ENCODE measurements around the gene QPCT.
"Not testable (repeated sequence)": the region's sequence is repeated elsewhere in the genome, so short reads cannot be mapped to it uniquely, and the experiment has no call there.

QPCT gene

DNA sequence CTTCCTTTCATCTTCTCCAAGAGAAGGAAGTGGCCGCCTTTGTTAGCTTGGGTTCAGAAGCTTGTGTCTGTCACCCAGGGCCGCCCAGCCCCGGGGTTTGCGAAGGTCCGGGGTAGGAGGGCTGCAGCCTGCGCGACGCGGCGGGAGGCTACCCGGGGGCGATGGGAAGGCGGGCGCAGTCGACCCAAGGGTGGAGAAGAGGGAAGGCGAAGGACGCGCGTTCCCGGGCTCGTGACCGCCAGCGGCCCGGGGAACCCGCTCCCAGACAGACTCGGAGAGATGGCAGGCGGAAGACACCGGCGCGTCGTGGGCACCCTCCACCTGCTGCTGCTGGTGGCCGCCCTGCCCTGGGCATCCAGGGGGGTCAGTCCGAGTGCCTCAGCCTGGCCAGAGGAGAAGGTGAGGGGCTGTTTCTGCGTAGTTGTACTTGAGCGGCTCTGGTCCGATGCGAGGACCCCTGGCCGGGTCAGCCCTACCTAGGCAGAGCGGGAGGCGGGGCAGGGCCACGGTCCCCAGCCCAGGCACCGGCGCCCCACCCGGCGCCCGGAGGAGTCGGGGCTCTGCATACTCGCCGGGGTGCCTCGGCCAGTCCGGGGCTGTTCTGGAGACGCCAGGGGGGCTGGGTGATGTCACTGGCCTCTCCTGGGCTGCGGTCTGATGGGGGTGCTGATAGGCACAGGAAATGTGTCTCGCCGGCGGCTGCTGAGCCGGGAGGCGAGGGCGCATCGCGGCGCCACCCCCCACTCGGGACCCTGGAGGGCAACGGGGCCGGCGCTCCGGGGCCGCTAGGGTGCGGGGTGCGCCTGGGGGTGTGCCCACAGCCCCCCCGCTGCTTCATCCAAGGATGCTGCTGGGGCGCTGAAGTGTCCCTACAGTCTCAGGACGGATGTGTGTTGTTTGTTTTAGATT is at the start of gene QPCT:
Gene QPCT (plus strand): TSS at position 178 of the 909 bp plus-strand sequence. CDS start 102 bp downstream, at position 280.
- DNase-seq = peak; percentile 6 to 65 (median 26)

DNA sequence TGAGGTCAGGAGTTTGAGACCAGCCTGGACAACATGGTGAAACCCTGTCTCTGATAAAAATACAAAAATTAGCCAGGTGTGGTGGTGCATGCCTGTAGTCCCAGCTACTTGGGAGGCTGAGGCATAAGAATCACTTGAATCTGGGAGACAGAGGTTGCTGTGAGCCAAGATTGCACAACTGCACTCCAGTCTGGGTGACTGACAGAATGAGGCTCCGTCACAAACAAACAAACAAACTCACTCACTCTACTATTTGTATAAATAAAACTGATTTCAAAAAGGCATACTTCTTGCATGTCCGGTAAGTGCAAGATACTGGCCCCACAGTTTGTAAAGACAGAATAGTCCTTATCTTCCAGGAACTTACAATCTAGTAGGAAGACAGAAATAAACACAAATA is 49.6 kb upstream of the QPCT start:
- DNase-seq = not testable (repeated sequence)

DNA sequence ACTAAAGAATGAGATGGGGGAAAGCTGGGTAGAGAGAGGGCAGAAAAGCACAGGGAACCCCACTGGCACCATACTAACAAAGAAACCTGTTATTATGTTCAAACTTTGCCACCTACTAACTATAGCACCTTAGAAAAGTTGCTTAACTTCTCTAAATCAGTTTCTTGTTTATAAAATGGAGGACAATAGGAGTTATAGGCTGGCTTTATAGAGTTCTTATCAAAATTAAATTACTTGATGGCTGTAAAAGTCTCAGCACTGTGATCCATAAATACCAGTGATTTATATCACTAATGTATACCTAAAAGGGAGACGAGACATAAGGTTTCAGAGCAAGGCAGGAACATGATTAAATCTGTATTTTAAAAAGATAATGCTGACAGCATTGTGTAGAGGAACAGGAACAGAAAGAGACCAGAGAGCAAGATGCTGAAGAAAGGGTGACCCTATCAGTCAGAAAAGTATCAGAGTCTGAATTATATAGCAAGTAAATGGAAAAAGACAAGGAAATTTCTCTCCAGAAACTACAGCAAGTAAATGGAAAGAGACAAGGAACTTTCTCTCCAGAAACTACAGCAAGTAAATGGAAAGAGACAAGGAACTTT is 48.9 kb upstream of the QPCT start:
- DNase-seq = no peak

DNA sequence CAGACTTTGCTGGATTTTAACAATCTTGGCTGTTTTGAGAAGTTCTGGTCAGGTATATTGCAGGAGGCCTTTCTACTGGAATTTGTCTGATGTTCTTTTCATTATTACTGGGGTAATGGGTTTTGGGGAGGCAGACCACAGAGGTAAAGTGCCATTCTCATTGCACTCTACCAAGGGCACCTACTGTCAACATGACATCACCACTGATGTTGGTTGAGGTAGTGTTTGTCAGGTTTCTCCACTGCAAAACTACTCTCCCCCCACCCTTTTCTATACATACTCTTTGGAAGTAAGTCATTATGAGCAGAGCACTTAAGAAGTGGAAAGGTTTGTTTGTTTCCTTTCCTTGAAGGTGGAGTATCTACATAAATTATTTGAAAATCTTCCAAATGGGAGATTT is 46.8 kb upstream of the QPCT start:
- no peak for DNase-seq

DNA sequence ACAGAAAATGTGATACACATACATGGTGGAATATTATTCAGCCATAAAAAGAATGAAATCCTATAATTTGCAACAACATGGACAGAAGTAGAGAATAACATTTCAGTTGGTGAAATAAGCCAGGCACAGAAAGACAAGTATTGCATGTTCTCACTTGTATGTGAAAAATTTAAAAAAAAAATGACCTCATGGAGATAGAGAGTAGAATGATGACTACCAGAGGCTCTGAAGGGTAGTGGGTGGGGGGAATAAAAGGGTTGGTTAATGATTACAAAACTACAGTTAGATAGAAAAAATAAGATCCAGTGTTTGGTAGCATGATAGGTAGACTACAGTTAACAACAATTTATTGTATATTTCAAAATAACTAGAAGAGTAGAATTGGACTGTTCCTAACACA is 44.3 kb upstream of the QPCT start:
- no peak for DNase-seq

DNA sequence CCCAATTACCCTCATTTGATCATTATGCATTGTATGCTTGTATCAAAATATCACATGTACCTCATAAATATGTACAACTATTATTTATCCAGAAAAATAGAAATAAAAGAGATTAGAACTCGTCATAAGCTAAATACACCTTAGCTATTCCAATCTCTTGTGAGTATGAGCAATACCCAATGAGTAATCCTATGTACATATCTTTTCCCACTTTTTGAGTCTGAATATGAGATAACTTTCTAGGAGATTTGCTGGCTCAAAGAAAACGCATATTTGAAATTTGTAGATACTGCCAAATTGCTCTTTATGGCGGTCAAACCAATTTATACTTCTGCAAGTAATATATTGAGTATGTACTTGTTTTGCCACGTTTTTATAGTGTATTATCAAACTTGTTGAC is 43.9 kb upstream of the QPCT start:
- DNase-seq = no peak

DNA sequence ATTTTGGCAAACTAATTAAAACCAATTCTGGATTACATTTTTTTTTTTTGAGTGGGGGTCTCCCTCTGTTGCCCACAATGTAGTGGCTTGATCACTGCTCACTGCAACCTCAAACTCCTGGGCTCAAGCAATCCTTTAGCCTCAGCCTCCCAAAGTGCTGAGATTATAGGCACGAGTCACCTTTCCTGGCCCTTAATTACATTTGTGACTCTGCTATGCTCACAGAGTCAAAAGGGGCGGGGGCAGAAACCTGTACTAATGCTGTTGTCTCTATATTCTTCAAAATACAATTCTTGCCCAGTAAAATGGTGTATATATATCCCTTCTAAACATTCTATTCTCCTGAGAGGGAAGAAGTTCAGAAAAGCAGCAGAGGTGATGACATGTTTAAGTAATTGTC is 43.0 kb upstream of the QPCT start:
- no peak for DNase-seq

DNA sequence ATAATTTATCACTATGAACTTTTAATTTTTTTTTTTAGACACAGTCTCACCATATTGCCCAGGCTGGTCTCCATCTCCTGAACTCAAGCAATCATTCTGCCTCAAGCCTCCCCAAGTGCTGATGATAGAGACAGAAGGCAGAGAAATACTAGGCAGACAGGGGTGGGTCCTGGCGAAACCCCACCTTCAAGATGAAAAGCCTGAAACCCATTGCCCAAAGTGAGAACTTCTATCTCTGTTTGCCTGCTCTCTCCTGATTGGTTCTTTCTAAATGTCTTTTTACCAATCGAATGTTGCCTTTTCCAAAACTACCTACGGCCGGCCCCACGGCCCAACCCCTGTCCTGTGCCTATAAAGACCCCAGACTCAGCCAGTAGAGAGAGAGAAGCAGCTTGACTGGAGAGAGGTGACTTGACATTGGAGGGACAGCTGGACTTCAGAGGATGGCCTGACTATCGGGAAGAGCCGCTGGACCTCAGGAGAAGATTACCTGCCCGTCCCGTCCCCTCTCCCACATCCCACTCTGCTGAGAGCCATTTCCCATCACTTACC is 41.7 kb upstream of the QPCT start:
- DNase-seq = no peak

DNA sequence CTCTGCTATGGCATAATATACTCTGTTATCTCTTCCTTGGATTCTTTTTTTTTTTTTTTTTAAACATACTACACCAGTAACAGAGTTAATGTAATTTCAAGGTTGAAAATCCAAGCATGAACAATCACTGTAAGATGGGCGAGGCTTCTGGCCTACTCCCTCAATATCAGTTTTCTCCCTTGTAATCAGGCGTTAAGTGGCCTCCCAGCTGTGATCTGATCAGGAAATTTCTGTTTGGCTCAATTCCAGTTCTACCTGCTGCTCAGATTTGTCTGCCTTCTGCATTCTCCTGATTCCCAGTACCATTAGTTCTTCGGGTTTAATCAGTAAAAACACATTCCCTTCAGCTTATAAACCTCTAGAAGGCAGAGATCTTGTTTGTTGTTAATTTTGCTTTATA is 38.4 kb upstream of the QPCT start:
- no peak for DNase-seq

DNA sequence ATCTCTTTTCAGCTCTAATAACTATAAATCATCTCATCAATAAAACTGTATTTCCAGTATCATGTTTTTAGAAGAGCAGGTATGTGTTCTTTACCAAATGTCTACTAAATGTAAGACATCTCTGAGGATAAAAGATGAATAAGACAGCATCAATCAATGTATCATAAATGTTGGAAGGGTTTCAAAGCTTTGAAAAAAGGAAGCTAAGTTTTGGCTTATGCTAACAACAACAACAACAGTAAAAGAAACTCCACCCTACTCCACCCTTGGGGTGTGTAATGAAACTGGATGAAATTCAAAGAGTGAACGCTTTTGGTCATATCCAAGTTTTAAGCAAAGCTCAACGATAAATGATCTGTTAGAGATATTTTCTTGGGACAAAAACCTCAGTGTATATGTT is 36.9 kb upstream of the QPCT start:
- no peak for DNase-seq

DNA sequence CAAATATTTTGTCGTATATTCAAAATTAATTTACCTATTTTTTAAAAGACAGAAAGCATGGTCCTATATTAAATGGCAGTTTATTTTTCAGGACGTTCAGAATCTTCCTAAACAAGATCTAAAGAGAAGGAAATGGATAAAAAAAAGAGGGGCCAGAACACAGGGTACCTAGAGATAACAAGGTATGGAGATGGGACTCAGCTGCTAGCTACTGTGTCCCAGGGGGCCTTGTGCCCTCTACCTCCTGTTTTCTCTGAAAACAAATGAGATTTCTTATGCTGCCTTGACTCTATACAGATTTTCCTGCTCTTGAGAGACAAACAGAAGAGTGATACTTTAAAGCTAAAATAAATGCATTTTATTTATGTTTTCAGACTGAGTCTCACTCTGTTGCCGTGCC is 29.1 kb upstream of the QPCT start:
- no peak for DNase-seq

DNA sequence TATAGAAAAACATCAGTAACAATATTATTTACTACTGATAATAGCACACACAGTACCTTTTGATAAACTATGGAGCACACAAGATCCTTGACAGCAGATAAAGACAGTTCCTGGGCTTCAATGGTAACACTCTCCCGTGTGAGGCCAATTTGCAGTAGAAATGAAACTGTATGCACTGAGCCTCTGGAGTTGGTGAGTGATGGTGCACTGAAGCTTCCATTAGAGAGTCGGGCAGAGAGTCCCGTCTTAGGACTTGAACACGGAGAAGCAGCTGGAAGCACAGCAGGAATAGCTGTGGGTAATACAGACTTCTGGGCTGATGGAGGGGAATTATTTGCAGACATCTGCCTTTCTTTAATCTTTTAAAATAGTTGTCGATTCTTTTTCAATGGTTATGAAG is 28.2 kb upstream of the QPCT start:
- no peak for DNase-seq

DNA sequence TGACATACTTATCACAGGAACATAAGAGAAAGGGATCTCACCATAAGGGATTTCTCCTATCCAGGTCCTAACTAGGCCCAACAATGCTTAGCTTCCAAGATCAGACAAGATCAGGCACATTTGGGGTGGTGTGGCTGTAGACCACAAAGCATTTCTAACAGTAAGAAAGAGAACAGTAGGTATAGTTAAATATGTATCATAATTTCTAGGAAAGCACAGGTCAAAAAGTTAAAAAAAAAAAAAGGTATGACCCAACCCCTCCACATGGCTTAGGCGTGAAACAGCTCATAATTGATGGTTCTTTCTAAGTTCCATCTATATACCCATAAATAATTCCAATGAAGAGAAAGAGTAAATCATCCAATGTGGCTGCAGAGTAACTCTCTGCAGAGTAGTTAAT is 26.7 kb upstream of the QPCT start:
- no peak for DNase-seq

DNA sequence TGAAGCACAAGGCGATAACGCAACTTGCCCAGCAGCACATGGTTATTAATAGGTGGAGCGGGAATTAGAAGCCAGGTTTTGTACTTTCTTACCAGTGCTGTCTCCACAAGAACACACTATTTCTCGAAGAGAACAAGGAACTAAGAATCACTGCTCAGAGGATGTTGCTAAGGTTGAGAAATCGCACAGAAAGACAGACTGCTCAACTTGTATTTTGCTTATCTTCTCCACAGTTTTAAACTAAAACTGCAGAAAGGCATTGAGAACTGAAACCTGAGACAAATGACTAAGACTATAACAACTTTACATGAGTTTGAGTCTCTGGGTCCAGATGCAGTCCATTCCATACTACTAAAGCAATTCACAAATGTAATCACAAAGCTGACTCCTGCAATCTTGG is 26.0 kb upstream of the QPCT start:
- DNase-seq = no peak

DNA sequence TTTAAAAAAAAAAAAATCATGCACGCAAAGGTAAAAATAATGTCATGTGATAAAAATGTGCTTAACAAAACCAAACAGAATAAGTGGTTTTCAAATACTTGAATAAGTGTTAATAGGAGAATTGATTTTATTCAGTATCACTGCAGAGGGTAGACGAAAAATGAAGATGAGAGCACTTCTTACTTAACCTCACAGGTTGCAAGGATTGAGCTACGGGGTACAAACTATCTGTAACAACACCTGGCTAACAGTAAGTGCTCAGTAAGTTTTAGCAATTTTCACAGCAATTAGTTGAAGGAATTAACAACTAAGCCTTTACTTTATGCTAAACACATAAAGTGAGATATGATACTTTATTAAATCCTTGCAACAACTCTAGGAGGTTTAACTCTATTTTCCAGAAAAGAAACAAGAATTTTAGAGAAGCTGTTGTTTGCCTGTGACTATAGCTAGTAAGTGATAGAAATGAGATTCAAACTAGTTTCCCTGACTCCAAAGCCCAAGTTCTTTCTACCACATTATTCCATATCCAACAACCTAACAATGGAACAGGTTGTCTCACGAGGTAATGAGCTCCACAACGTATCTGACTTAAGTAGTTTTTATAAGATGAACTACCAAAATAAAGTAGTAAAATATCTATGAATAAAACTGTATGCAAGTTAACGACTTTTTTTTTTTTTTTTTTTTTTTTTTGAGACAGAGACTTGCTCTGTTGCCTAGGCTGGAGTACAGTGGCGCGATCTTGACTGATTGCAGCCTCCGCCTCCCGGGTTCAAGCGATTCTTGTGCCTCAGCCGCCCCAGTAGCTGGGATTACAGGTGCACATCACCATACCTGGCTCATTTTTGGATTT is 24.4 kb upstream of the QPCT start:
- DNase-seq = no peak

DNA sequence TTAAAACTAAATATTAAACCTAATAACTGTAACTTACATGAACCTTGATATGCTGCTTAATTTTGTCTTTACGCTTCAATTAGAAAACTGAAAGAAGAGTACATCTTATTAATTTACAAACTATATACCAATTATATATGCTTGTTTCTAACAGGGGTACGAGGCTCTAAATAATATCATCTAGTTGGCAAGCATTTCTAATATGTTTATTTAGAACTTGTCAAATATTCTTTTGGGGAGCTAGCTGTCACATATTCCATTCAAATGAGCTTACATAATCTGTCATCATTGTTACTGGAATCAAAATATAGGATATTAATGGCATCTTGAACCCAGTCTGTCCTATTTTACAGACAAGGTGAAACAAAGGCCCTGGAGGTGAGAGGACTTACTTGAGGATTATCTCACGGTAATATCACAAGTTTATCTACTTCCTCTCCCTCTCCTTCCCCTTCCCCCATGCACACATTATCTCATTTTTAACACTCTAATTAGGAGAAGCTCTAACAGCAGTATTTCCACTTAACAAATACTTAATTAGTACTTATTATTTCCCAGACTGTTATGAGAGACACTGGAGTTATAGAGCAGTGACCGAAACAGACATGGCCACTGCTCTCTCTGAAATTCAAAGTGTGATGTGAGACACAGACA is 23.3 kb upstream of the QPCT start:
- DNase-seq = no peak

DNA sequence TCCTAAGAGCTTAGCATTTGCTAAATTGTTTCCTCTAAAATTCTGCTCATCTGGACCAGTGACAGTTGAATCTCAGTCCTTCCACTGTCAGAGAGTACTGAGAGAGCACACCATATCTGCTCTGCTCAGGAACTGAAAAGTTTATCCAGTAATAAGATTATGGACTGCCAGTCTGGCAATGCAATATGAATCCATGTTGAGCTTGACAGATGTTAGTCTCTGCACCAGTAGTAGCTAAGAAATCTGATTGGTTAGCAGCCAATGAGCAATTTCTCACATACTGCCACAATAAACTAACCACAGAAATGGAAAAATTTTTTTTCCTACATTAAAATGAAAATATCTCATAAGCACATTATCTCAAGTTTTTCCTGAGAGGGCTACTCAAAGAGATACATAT is 22.1 kb upstream of the QPCT start:
- DNase-seq = no peak

DNA sequence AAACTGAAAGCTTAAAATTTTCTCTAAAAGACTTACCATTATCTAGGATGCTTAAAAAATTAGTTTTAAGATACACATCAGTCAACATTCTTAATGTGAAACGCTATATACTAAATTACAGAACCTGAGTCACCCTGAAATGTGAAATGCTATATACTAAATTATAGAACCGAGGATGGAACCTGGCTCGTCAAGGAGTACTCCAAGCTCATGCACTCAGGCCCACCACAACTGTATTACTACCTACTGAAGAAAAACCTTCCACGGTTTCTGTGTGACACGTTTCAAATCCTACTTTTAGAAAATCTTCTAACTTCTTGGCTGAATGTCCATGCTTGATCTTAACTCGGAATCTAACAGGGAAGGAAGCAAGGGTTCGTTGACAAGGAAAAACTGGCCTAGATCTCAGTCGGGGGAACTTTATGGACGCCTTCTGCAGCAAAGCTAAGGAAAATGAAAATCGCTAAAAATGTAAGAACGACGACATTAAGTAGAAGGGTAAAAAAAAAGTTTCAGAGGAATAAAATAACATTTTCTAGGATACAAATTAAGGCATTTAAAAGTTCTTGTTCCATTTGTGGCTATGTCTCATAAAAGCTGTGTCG is 21.2 kb upstream of the QPCT start:
- peak in 1 of 6 experiments; percentile 31 for DNase-seq

DNA sequence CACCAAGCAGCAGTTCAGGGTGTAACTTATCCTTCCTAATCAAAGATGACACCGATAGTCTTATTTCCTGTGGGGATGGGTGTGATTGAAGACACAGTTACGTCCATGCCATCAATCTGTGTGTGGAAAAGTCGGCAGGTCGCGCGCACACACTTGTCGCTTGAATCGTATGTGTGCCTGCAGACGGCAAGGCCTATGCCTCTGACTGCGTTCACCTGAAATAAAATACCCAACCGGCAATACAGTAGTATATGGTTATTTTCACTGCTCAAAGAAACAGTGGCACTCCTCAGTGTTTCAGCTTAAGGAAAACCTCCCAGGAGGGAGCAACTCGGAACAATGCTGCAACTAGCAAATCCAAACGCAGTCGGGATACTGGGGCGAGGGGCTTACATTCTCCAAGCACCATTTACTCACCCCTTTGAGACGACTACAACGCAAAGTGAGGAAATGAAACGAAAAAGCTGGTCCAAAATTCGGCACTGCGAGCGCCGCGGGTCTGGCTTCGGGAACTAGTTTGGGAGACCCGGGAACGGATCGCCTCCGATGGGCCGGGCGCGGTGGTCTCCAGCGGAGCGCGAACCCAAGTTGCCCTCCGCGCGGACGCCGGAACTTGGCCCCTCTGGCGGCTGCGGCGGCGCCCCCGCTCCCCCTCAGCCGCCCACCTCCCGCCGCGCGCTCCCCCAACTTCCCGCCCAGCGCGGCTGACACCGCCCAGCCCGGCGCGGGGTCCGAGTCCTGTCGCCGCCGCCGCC is 20.5 kb upstream of the QPCT start:
- peak; percentile 24 to 72 (median 49) for DNase-seq

DNA sequence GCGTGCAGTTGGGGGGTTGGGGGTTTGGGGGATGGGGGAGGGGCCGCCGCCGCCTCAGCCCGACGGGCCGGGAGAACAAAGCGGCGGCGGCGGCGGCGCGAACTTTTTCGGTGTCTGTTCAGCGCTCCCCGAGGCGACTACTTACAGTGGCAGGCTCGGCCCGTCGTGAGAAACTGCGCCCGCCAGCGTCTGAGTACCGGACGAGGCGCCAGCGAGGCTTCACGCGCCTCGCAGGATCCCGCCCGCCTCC is 20.0 kb upstream of the QPCT start:
- DNase-seq = peak in 2 of 6 experiments; percentile 59 to 71

DNA sequence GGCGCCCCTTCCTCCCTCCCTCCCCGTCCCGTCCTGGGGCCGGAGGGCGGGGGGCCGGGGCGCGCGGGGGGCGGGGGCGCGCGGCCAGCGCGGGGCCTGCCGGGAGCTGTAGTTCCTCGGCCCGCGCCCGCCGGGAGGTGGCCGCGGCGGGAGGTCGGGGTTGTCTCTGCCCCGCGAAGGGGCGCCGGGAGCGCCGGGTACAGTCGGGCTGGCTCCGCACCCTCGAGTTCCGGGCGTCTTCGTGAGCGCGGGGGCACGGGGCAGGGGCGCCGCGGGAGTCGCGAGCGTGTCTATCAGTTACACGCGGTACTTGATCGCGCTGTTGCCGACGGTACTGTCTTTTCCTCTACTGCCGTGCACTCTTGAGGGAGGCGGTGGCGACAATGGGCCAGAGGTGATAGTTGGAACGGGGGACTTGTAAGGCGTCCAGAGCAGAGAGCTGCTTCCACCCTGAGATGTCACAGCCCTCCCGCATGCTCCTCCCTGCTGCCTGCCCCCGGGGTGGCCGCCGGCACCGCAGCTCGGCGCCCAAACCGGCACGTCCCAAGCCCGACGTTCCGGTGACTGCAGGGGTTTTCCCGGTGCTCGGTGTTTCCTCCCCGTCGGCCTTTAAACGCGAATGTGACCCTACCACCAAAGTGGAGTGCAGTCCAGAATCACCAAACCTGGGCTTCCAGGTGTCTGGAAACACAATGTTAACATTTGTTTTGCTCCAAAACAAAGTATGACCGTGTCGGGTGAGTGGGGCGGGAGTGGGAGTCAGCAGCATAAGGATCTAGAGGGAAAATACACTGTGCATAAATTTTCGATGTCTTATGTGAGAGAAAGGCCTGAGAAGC is 19.4 kb upstream of the QPCT start, which contains the start of gene PRKD3:
Gene PRKD3 (minus strand): TSS at position 48 of the 839 bp plus-strand sequence. CDS start 8,309 bp downstream, outside the sequence.
- DNase-seq = peak; percentile 37 to 83 (median 62)
